Measurements from ENCODE around the gene RXYLT1. TPM values are rescaled to one million over a fixed set of nuclear protein-coding genes. Genes with fewer than 3 reads are reported as not detected.
A peak's percentile ranks its signal among the peaks of the same experiment; 100 is the strongest.
"Not testable (repeated sequence)": the region's sequence is repeated elsewhere in the genome, so short reads cannot be mapped to it uniquely, and the experiment has no call there.

Gene RXYLT1
- total RNA-seq, 4 donors from 2014 or later, result 8.3 to 19.8 (median 12.7) TPM

DNA sequence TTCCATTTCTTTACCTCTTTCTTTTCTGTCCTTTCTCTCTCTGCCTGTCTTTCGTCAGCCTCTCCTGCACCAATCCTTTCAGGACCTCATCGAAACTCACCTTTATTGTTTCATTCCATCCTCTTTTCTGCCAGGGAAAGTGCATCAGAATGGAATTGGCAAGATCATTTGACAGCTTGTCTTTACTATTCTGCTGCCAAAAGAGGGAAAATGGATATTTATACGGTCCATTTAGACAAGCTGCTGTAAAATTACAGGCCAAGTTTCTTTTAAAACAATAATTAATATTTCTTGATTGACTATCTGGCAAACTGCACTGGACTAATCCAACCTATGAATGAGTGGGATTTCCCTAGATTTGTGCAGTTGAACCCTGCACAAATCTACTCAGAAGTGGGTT lies 57.2 kb downstream of the RXYLT1 start:
- intact Hi-C loops (cut with DNase I), result no loop called here

DNA sequence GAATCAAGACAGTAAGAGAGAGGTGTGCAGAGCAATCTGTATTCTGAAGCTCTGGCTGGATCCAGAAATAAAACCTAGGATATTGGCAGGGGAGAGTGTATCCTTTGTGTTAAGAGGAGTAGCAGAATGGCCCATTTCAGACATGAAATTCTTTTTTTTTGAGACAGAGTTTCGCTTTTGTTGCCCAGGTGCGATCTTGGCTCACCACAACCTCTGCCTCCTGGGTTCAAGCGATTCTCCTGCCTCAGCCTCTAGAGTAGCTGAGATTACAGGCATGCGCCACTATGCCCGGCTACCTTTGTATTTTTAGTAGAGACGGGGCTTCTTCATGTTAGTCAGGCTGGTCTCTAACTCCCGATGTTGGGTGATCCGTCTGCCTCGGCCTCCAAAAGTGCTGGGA lies 58.7 kb downstream of the RXYLT1 start:
- Histone ChIP-seq H3K27ac (replicated peaks in 1 of 4) (no peak overlapping the region), H3K4me1 (peaks cover 4 to 6% (median 5%) of the 10 kb centered on the region in 4 donors), H3K27me3 (no peaks in the 10 kb centered on the region), H3K9me3 (no peaks in the 10 kb centered on the region), H3K36me3 (no peaks in the 10 kb centered on the region), H3K4me3 (no peak overlapping the region)
- no peak for TF ChIP-seq EP300 (IDR thresholded peaks at IDR 0.05)
- TF ChIP-seq, protein P1, sequence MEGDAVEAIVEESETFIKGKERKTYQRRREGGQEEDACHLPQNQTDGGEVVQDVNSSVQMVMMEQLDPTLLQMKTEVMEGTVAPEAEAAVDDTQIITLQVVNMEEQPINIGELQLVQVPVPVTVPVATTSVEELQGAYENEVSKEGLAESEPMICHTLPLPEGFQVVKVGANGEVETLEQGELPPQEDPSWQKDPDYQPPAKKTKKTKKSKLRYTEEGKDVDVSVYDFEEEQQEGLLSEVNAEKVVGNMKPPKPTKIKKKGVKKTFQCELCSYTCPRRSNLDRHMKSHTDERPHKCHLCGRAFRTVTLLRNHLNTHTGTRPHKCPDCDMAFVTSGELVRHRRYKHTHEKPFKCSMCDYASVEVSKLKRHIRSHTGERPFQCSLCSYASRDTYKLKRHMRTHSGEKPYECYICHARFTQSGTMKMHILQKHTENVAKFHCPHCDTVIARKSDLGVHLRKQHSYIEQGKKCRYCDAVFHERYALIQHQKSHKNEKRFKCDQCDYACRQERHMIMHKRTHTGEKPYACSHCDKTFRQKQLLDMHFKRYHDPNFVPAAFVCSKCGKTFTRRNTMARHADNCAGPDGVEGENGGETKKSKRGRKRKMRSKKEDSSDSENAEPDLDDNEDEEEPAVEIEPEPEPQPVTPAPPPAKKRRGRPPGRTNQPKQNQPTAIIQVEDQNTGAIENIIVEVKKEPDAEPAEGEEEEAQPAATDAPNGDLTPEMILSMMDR (IDR thresholded peaks at IDR 0.05), result no peak
- TF ChIP-seq POLR2AphosphoS5 (IDR thresholded peaks at IDR 0.05), result no peak
- TF ChIP-seq POLR2A (IDR thresholded peaks at IDR 0.05; ENCODE audit: low read depth), result no peak
- DNase-seq (ENCODE audit: extremely low spot score), result no peak
- 93% methylated on average over 9 of the region's 9 CpGs for WGBS
- intact Hi-C loops (cut with DNase I), result loop anchor here (2.0 kb wide), 1 partner anchor 418 kb away; no protein-coding TSS in a partner anchor

More for the DNA sequence above, 57.2 kb downstream of the RXYLT1 start:
- no peak for TF ChIP-seq POLR2AphosphoS5 (IDR thresholded peaks at IDR 0.05)
- TF ChIP-seq POLR2A (IDR thresholded peaks at IDR 0.05; ENCODE audit: low read depth), result no peak
- no peak for TF ChIP-seq EP300 (IDR thresholded peaks at IDR 0.05)
- TF ChIP-seq, protein P1 (IDR thresholded peaks at IDR 0.05), result no peak
- Histone ChIP-seq H3K27me3 (no peaks in the 10 kb centered on the region), H3K9me3 (no peaks in the 10 kb centered on the region), H3K4me1 (no peaks in the 10 kb centered on the region), H3K27ac (replicated peaks in 1 of 4) (no peak overlapping the region), H3K4me3 (no peak overlapping the region), H3K36me3 (no peaks in the 10 kb centered on the region)
- 65% methylated on average over 3 of the region's 3 CpGs for WGBS
- no peak for DNase-seq (ENCODE audit: extremely low spot score)

DNA sequence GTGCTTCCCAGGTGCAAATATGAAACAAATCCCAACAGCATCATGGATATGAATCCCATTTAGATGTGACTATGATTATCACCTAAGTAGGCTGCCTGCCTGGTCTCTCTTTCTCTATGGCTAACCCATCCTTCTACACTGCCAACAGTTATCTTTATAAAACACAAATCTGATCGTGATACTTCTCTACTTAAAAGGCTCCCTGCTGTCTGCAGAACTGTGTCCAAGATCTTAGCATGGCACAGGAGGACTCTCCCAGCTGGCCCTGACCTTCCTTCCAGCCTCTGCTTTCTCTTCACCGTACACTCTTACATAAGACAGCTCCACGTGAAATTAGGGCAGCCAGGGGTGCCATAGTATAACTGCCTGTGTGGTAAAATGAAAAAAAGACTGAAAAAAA lies 61.3 kb downstream of the RXYLT1 start:
- TF ChIP-seq, protein P1 (IDR thresholded peaks at IDR 0.05), result no peak
- TF ChIP-seq EP300 (IDR thresholded peaks at IDR 0.05) (no peak), POLR2AphosphoS5 (IDR thresholded peaks at IDR 0.05) (no peak), POLR2A (IDR thresholded peaks at IDR 0.05; ENCODE audit: low read depth) (no peak)
- H3K9me3 ChIP-seq, result no peaks in the 10 kb centered on the region
- no peaks in the 10 kb centered on the region for H3K36me3 ChIP-seq
- no peak overlapping the region for H3K27ac ChIP-seq (replicated peaks in 1 of 4)
- H3K4me3 ChIP-seq, result no peak overlapping the region
- no peak for DNase-seq (ENCODE audit: extremely low spot score)
- H3K27me3 ChIP-seq, result no peaks in the 10 kb centered on the region
- peaks cover 10 to 15% (median 13%) of the 10 kb centered on the region in 4 donors for H3K4me1 ChIP-seq
- WGBS, result 44% methylated on average over 3 of the region's 3 CpGs
- intact Hi-C loops (cut with DNase I), result loop anchor here (5.0 to 10.0 kb wide), 3 partner anchors 194 to 566 kb away; no protein-coding TSS in a partner anchor

DNA sequence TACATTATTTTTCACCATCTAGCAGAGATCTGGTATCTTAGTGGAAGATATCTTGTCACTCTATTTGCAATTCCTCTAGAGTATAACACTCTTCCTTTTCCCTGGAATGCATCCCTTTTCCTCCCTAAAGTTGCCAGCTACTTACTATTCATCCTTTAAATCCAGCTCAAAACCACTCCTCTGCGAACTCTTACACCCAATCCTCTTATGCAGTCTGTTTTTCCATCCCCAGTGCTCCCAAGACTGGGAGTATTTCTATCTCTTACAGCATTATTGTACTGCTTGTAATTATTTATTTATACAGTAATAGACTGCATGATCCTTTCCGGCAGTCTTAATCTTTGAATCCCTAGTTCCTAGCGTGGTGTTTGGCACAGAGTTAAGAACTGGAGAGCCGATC lies 61.9 kb downstream of the RXYLT1 start:
- Histone ChIP-seq H3K27ac (replicated peaks in 1 of 4) (no peak overlapping the region), H3K4me3 (no peak overlapping the region), H3K9me3 (no peaks in the 10 kb centered on the region), H3K36me3 (no peaks in the 10 kb centered on the region), H3K27me3 (no peaks in the 10 kb centered on the region), H3K4me1 (peaks cover 13 to 21% (median 17%) of the 10 kb centered on the region in 4 donors)
- TF ChIP-seq EP300 (IDR thresholded peaks at IDR 0.05) (no peak), POLR2A (IDR thresholded peaks at IDR 0.05; ENCODE audit: low read depth) (no peak), POLR2AphosphoS5 (IDR thresholded peaks at IDR 0.05) (no peak)
- TF ChIP-seq, protein P1 (IDR thresholded peaks at IDR 0.05), result no peak
- no peak for DNase-seq (ENCODE audit: extremely low spot score)
- intact Hi-C loops (cut with DNase I), result loop anchor here (5.0 to 10.0 kb wide), 3 partner anchors 193 to 566 kb away; no protein-coding TSS in a partner anchor
- WGBS, result 51% methylated on average over 4 of the region's 4 CpGs

DNA sequence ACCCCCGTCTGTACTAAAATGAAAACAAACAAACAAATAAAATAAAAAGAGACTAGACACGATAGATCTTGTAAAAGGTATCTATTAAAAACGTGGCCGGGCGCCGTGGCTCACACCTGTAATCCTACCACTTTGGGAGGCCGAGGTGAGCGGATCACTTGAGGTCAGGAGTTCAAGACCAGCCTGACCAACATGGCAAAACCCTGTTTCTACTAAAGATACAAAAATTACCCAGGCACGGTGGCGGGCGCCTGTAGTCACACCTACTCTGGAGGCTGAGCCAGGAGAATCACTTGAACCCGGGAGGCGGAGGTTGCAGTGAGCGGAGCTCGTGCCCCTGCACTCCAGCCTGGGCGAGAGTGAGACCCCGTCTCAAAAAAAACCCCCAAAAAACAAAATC lies 63.0 kb downstream of the RXYLT1 start:
- Histone ChIP-seq H3K27ac (replicated peaks in 1 of 4) (peak overlapping the region; percentile 93 to 98 (median 96)), H3K4me3 (peak overlapping the region; percentile 68 to 97 (median 92)), H3K4me1 (peaks cover 13 to 33% (median 28%) of the 10 kb centered on the region in 4 donors)
- intact Hi-C loops (cut with DNase I), result loop anchor here (1.0 to 10.0 kb wide), 4 partner anchors 192 to 565 kb away; partner anchors contain the start of gene KICS2
- not testable (repeated sequence) for H3K36me3 ChIP-seq; DNase-seq (ENCODE audit: extremely low spot score); H3K27me3 ChIP-seq; H3K9me3 ChIP-seq
- WGBS, result 96% methylated on average over 17 of the region's 17 CpGs

Measured in esophagus muscularis mucosa (tissue), 4 donors.